ENCODE measurements around the gene SH3D19.

The SH3D19 gene

GRCh38 chr4:151169223-151169622 is 156.2 kb downstream of the SH3D19 start:
- no peak overlapping the region for H3K4me3 ChIP-seq (ENCODE audit: low read depth, low read length)
- in situ Hi-C loops (cut with HindIII; ENCODE audit: low sequenced_read_pairs), result no loop called here
- no peak for TF ChIP-seq CTCF (IDR thresholded peaks at IDR 0.05; ENCODE audit: low read depth, low read length)
- peak; percentile 97 for DNase-seq (ENCODE audit: low read depth, low spot score)

- TF ChIP-seq CTCF (IDR thresholded peaks at IDR 0.05; ENCODE audit: low read depth, low read length), result no peak
- in situ Hi-C loops (cut with HindIII; ENCODE audit: low sequenced_read_pairs), result no loop called here
- DNase-seq (ENCODE audit: low read depth, low spot score), result no peak
- no peak overlapping the region for H3K4me3 ChIP-seq (ENCODE audit: low read depth, low read length)
Measured at GRCh38 chr4:151167561-151167960, 157.8 kb downstream of the SH3D19 start.

GRCh38 chr4:151166636-151167035 is 158.8 kb downstream of the SH3D19 start:
- H3K4me3 ChIP-seq (ENCODE audit: low read depth, low read length), result no peak overlapping the region
- DNase-seq (ENCODE audit: low read depth, low spot score), result no peak
- TF ChIP-seq CTCF (IDR thresholded peaks at IDR 0.05; ENCODE audit: low read depth, low read length), result no peak
- in situ Hi-C loops (cut with HindIII; ENCODE audit: low sequenced_read_pairs), result no loop called here

GRCh38 chr4:151165205-151166000 is 160.0 kb downstream of the SH3D19 start:
- in situ Hi-C loops (cut with HindIII; ENCODE audit: low sequenced_read_pairs), result no loop called here
- H3K4me3 ChIP-seq (ENCODE audit: low read depth, low read length), result no peak overlapping the region
- no peak for TF ChIP-seq CTCF (IDR thresholded peaks at IDR 0.05; ENCODE audit: low read depth, low read length)
- peak; percentile 48 for DNase-seq (ENCODE audit: low read depth, low spot score)

- in situ Hi-C loops (cut with HindIII; ENCODE audit: low sequenced_read_pairs), result no loop called here
- no peak for DNase-seq (ENCODE audit: low read depth, low spot score)
Measured at GRCh38 chr4:151163855-151164254, 161.6 kb downstream of the SH3D19 start.

GRCh38 chr4:151158979-151159378 is 166.4 kb downstream of the SH3D19 start:
- H3K4me3 ChIP-seq (ENCODE audit: low read depth, low read length), result no peak overlapping the region
- no peak for TF ChIP-seq CTCF (IDR thresholded peaks at IDR 0.05; ENCODE audit: low read depth, low read length)
- in situ Hi-C loops (cut with HindIII; ENCODE audit: low sequenced_read_pairs), result no loop called here
- no peak for DNase-seq (ENCODE audit: low read depth, low spot score)

More at GRCh38 chr4:151163855-151164254, 161.6 kb downstream of the SH3D19 start:
- no peak for TF ChIP-seq CTCF (IDR thresholded peaks at IDR 0.05; ENCODE audit: low read depth, low read length)
- no peak overlapping the region for H3K4me3 ChIP-seq (ENCODE audit: low read depth, low read length)
